Ovary (tissue), 9 donors: Measurements from ENCODE around the gene IDH3B. TPM values are rescaled to one million over a fixed set of nuclear protein-coding genes. Genes with fewer than 3 reads are reported as not detected.

ENCODE experiments used
- DNase-seq, 5 donors: peaks; one replicate each; pipeline ENCODE4 v3.0.0-alpha.2; 2019 to 2020
- H3K27ac ChIP-seq, 2 donors: fragments of 200-600 bp; one replicate each; pipeline versions ENCODE4 v1.5.1 to v1.8.0; 2019 to 2022
- H3K27me3 ChIP-seq: fragments of 200-600 bp; one replicate; pipeline ENCODE4 v1.8.0; 2022
- H3K36me3 ChIP-seq: fragments of 200-600 bp; sonication (generic); one replicate; pipeline ENCODE4 v1.5.1; 2019
- H3K4me1 ChIP-seq: one replicate; pipeline ENCODE4 v1.8.1; 2013; ENCODE audit warnings: mild to moderate bottlenecking, moderate library complexity; ENCODE audit not compliant: insufficient read depth
- H3K4me3 ChIP-seq: fragments of 200-600 bp; sonication (generic); one replicate; pipeline ENCODE4 v1.5.1; 2017
- H3K9me3 ChIP-seq, 2 donors: fragments of 200-600 bp in 1 of 2; sonication (generic) in 1 of 2; one replicate each; pipeline versions ENCODE4 v1.5.1 to v1.8.1; 2013 to 2019; ENCODE audit warnings: mild to moderate bottlenecking in 1 of 2, moderate library complexity in 1 of 2
- EP300 ChIP-seq: sonication (generic); formaldehyde crosslinking; IDR thresholded peaks from one replicate; pipeline ENCODE4 v1.6.1; 2017; ENCODE audit warnings: antibody characterized with exemption
- POLR2A ChIP-seq: fragments of 450-650 bp; IDR thresholded peaks from one replicate; pipeline ENCODE4 v1.6.1; 2017; ENCODE audit warnings: antibody characterized with exemption, mild to moderate bottlenecking, moderate library complexity
- WGBS, 3 donors: extraction: QIAGEN DNeasy Blood & Tissue Kit in 1 of 3; methylation state at CpG; one replicate each; pipeline versions ENCODE4 v1.1.5 to v1.1.7; 2013 to 2017; 5-methylcytosine and 5-hydroxymethylcytosine counted together
- intact Hi-C, 4 donors: fragments of 100-400 bp; cut with DNase I; formaldehyde crosslinking; loops; one replicate each; pipeline versions ENCODE4 v1.11.0 to v1.15.1; 2022 to 2023
- polyA plus RNA-seq, 2 donors: library from polyadenylated mRNA; stranded (reverse); fragments of 200-250 nt in 1 of 2; fragments of 350-450 nt in 1 of 2; fragmentation: Illumina TruSeq in 1 of 2; extraction: RNeasy Lipid Tissue Mini Kit (QIAGEN cat#74804) in 1 of 2; gene quantifications; one replicate each; pipeline ENCODE4 v1.2.3, GENCODE V29; 2013 to 2014
- total RNA-seq, 7 donors: library from RNA; depleted of rRNA in 2 of 7; stranded (reverse); fragments of >200 nt in 2 of 7; fragmentation: NEBNext Ultra II Directional in 3 of 7; extraction: Animal tissue kit (Norgen Biotek cat#: 25700) in 3 of 7; gene quantifications; one replicate each; pipeline versions ENCODE4 v1.1.0 to v1.2.4, GENCODE V29; 2016 to 2023
- TF ChIP-seq, protein P1 (sequence below), 3 donors: fragments of 450-650 bp in 2 of 3; fragments of 200-600 bp in 1 of 3; IDR thresholded peaks; one replicate each; pipeline versions ENCODE4 v1.5.1 to v1.8.0; 2016 to 2022; ENCODE audit warnings: antibody characterized with exemption in 3 of 3, mild to moderate bottlenecking in 1 of 3
- donor health status: DM: no; HTN: no; CAD: no; lungs with moderate emphysema.
- donor health status: DM: no; HTN: no; CAD: no.
- donor health status: Bipolar disorder and iron deficiency.
- donor health status: DM: yes; HTN: yes; CAD: no.
- donor health status: DM: no; HTN: no; CAD: no.
- donor health status: DM: yes; HTN: yes; CAD: no.

The IDH3B gene
- total and polyA plus RNA-seq, 9 donors: 68.1 to 105 (median 85.9) TPM

DNA sequence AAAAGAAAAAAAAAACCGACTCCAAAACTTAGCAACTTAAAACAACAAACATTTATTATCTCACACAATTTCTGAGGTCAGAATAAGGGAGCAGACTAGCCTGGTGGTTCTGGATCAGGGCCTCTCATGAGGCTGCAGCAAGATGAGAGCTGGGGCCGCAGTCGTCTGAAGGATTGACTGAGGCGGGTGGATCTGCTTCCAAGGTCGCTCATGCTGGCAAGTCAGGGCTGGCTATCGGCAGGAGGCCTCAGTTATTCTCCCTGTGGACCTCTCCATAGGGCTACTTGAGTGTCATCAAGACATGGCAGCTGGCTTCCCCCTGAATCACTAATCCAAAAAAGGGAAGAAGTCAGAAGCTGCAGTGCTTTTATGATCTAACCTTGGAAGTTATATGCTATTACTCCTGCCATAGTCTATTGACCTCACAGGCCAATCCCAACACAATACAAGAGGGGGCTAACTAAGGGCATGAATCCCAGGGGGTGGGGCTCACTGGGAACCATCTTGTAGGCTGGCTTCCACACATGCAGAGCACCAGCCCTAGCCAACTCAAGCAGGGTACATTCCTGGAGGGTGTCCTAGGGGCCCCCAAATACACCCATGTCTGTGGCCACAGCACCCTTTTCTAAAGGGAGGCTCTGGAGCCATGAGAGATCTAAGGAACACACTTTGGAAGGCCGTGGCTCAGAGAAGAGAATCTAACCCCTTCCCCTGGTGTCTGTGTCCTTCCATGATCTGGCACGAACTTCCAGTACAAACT, 39.9 kb upstream of the IDH3B start:
- Histone ChIP-seq H3K4me3 (no peak overlapping the region), H3K36me3 (no peaks in the 10 kb centered on the region), H3K4me1 (no peaks in the 10 kb centered on the region), H3K27ac (no peak overlapping the region), H3K27me3 (no peaks in the 10 kb centered on the region), H3K9me3 (no peaks in the 10 kb centered on the region)
- intact Hi-C loops: no loop called here
- 84 to 87% (median 85%) methylated on average over 8 of the region's 8 CpGs for WGBS, 3 donors
- TF ChIP-seq POLR2A (no peak), EP300 (no peak)
- no peak for DNase-seq

DNA sequence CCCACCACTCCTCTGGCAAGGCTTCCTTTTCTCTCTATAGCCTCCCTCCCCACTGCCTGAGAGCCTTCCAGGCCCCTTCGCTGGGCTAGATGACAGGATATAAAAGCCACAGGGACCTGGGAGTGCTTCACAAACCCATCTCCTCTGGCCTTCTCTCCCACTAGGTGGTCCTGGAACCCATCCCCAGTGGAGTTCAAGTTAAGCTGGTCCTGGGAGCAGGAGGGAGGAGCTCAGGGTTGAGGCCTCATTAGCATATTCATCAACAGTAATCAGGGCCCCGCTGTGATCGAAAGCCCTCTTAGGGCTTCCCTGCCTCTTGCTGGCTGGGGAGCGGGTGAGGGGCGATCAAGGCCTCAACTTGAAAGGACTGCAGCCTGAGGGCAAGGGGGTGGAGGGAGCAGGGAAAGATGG, 37.7 kb upstream of the IDH3B start:
- Histone ChIP-seq H3K4me3 (no peak overlapping the region), H3K36me3 (no peaks in the 10 kb centered on the region), H3K4me1 (no peaks in the 10 kb centered on the region), H3K27ac (no peak overlapping the region), H3K27me3 (no peaks in the 10 kb centered on the region), H3K9me3 (no peaks in the 10 kb centered on the region)
- WGBS, 3 donors: 76 to 84% (median 79%) methylated on average over 5 of the region's 5 CpGs
- TF ChIP-seq, protein P1, sequence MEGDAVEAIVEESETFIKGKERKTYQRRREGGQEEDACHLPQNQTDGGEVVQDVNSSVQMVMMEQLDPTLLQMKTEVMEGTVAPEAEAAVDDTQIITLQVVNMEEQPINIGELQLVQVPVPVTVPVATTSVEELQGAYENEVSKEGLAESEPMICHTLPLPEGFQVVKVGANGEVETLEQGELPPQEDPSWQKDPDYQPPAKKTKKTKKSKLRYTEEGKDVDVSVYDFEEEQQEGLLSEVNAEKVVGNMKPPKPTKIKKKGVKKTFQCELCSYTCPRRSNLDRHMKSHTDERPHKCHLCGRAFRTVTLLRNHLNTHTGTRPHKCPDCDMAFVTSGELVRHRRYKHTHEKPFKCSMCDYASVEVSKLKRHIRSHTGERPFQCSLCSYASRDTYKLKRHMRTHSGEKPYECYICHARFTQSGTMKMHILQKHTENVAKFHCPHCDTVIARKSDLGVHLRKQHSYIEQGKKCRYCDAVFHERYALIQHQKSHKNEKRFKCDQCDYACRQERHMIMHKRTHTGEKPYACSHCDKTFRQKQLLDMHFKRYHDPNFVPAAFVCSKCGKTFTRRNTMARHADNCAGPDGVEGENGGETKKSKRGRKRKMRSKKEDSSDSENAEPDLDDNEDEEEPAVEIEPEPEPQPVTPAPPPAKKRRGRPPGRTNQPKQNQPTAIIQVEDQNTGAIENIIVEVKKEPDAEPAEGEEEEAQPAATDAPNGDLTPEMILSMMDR (IDR thresholded peaks at IDR 0.05): no peak
- no peak for TF ChIP-seq POLR2A
- no peak for TF ChIP-seq EP300
- intact Hi-C loops: no loop called here
- DNase-seq: no peak

DNA sequence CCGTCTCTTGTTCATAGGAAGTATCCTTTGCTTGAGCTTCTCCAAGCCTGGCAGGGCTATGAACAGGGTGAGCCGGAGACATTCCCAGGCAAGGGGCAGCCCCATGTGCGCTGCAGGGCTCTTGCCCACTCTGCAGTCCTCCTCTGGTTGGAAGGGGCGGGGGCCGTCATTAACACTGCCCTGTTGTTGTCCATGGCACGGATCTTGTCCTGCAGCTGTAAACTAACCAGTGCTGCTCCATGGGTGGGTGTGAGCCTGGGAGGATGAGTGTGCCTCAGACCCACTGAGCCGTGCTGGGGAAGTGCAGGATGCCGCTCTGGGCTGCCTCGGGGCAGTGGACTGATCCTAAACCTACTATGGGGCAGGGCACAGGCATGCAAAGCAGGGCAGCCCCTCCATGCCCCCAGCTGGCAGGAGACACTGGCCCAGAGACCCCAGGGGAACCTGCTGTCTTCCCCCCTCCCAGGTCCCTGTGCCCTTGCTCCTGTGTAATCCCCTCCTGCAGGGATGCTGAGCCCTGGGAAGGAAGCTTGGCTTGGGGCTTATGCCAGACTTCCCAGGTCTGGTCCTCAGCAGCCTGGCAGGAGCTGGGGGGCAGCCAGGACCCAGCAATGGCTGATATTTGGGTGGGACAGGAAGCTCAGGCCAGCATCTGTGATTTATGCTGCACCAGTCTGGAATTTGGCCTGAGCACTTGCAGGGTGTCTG, 37.1 kb upstream of the IDH3B start:
- H3K4me3 ChIP-seq: no peak overlapping the region
- H3K36me3 ChIP-seq: no peaks in the 10 kb centered on the region
- no peaks in the 10 kb centered on the region for H3K4me1 ChIP-seq
- no peak overlapping the region for H3K27ac ChIP-seq
- intact Hi-C loops: no loop called here
- H3K9me3 ChIP-seq: no peaks in the 10 kb centered on the region
- TF ChIP-seq EP300 (no peak), POLR2A (no peak)
- TF ChIP-seq, protein P1 (IDR thresholded peaks at IDR 0.05): no peak
- no peak for DNase-seq
- 74 to 82% (median 81%) methylated on average over 8 to 9 of the region's 9 CpGs for WGBS, 3 donors
- H3K27me3 ChIP-seq: no peaks in the 10 kb centered on the region

DNA sequence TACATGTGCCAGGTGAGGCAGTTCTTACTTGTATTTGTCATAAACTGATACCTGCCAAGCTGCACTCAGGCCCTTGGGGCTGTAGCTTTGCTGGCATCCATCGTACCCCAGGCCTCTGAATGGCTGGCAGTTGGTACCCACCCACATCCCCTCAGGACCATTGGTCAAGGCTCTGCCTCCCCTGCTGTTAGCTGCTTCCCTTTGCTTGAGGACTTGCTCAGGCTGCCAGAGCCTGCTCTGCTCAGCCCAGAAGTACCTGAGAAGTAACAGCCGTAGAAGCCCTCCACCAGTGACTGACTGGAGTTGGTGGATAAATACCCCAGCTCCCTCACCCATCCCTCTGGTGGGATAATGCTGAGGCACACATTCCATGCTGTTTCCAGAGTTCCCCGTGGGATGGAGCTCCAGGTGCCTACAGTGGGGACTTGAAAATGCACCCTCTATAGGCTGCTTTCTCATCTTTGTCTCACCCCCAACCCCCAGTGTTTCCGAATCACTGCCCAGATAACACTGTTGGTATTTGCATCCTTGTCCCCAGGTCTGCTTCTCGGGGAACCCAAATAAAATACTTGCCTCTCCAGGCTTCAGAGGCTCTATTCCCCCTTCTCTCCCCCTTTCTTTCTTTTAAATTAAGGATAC, 35.9 kb upstream of the IDH3B start:
- DNase-seq: no peak

More for the DNA sequence above, 35.9 kb upstream of the IDH3B start:
- Histone ChIP-seq H3K27ac (no peak overlapping the region), H3K9me3 (no peaks in the 10 kb centered on the region), H3K4me3 (no peak overlapping the region), H3K36me3 (no peaks in the 10 kb centered on the region), H3K4me1 (no peaks in the 10 kb centered on the region), H3K27me3 (no peaks in the 10 kb centered on the region)
- intact Hi-C loops: loop anchor here (5.0 to 10.0 kb wide), 4 partner anchors 47 to 155 kb away; partner anchors contain the start of genes PCED1A (in 1 of the 4) and VPS16 (in 1 of the 4)
- 84 to 91% (median 88%) methylated on average over 5 of the region's 5 CpGs for WGBS, 3 donors
- TF ChIP-seq, protein P1 (IDR thresholded peaks at IDR 0.05): no peak
- no peak for TF ChIP-seq POLR2A
- TF ChIP-seq EP300: no peak
